K562 (cell line): ENCODE data around the gene CSTPP1.

Experiments used
- HDAC2 ChIP-seq: fragments of 450-650 bp; IDR thresholded peaks from 2 replicates; pipeline ENCODE4 v1.6.1; 2016; ENCODE audit warnings: mild to moderate bottlenecking
- MLX ChIP-seq, 2 experiments: fragments of 450-650 bp in 1 of 2; sonication (generic) in 1 of 2; formaldehyde crosslinking; conservative IDR thresholded peaks; 2 replicates each; pipeline versions ENCODE4 v1.4.0 to v1.8.1; 2020 to 2022; ENCODE audit warnings: mild to moderate bottlenecking in 1 of 2, missing genetic modification reagents in 1 of 2
- ZKSCAN3 ChIP-seq: fragments of 250-450 bp; sonication (Bioruptor Pico); IDR thresholded peaks from 2 replicates; pipeline ENCODE4 v1.4.0; 2020

- no peak for TF ChIP-seq HDAC2
- TF ChIP-seq MLX (CRISPR knock-in tag; conservative IDR thresholded peaks at IDR 0.05), result no peak
- no peak for TF ChIP-seq ZKSCAN3 (CRISPR knock-in tag)
These were observed 18.3 kb upstream of the CSTPP1 start, which contains the start of gene LRP4 for GRCh38 chr11:46918083-46918787.
